Ishikawa (cell line): Measurements from ENCODE around the gene PPP1R1C.

Source experiments
- CEBPB ChIP-seq: IDR thresholded peaks from 2 replicates; pipeline ENCODE4 v1.6.1; 2012
- CREB1 ChIP-seq: IDR thresholded peaks from 2 replicates; pipeline ENCODE4 v1.6.1; 2012; ENCODE audit warnings: low read depth
- EGR1 ChIP-seq: IDR thresholded peaks from 2 replicates; pipeline ENCODE4 v1.6.1; 2012
- EP300 ChIP-seq: IDR thresholded peaks from 2 replicates; pipeline ENCODE4 v1.6.1; 2012; ENCODE audit warnings: borderline replicate concordance
- FOXM1 ChIP-seq: IDR thresholded peaks from 2 replicates; pipeline ENCODE4 v1.6.1; 2012; ENCODE audit warnings: low read depth, borderline replicate concordance
- MAX ChIP-seq: IDR thresholded peaks from 2 replicates; pipeline ENCODE4 v1.6.1; 2012
- NFIC ChIP-seq: IDR thresholded peaks from 2 replicates; pipeline ENCODE4 v1.6.1; 2012
- RAD21 ChIP-seq: IDR thresholded peaks from 2 replicates; pipeline ENCODE4 v1.6.1; 2012; ENCODE audit warnings: low read depth
- REST ChIP-seq: IDR thresholded peaks from 2 replicates; pipeline ENCODE4 v1.6.1; 2012; ENCODE audit warnings: low read depth, mild to moderate bottlenecking
- TAF1 ChIP-seq: IDR thresholded peaks from 2 replicates; pipeline ENCODE4 v1.6.1; 2012; ENCODE audit warnings: low read depth, mild to moderate bottlenecking
- TCF12 ChIP-seq: IDR thresholded peaks from 2 replicates; pipeline ENCODE4 v1.6.1; 2012; ENCODE audit warnings: low read depth
- TEAD4 ChIP-seq: IDR thresholded peaks from 2 replicates; pipeline ENCODE4 v1.6.1; 2012
- USF1 ChIP-seq: IDR thresholded peaks from 2 replicates; pipeline ENCODE4 v1.6.1; 2012
- YY1 ChIP-seq: IDR thresholded peaks from 2 replicates; pipeline ENCODE4 v1.6.1; 2012; ENCODE audit warnings: low read depth
- ZBTB7A ChIP-seq: IDR thresholded peaks from 2 replicates; pipeline ENCODE4 v1.6.1; 2012; ENCODE audit warnings: low read depth

Gene PPP1R1C

GRCh38 chr2:181989099-181989498 lies 3.4 kb downstream of the PPP1R1C start:
- TF ChIP-seq NFIC (no peak), ZBTB7A (no peak), CEBPB (no peak), CREB1 (no peak), TCF12 (no peak)

- TF ChIP-seq CEBPB (no peak), TAF1 (no peak), REST (no peak), RAD21 (no peak), FOXM1 (no peak), YY1 (no peak), EP300 (no peak)
Measured at GRCh38 chr2:181991171-181991885, 5.7 kb downstream of the PPP1R1C start.

- TF ChIP-seq RAD21 = no peak
- TF ChIP-seq NFIC = no peak
- TF ChIP-seq TEAD4 = no peak
- TF ChIP-seq EGR1 = no peak
- TF ChIP-seq TAF1 = no peak
- TF ChIP-seq USF1 = no peak
- no peak for TF ChIP-seq YY1
- no peak for TF ChIP-seq CREB1
- no peak for TF ChIP-seq EP300
- no peak for TF ChIP-seq CEBPB
- no peak for TF ChIP-seq REST
- TF ChIP-seq ZBTB7A = no peak
- TF ChIP-seq MAX = no peak
- TF ChIP-seq FOXM1 = no peak
- TF ChIP-seq TCF12 = no peak
Measured at GRCh38 chr2:181992776-181993175, 7.1 kb downstream of the PPP1R1C start.

DNA sequence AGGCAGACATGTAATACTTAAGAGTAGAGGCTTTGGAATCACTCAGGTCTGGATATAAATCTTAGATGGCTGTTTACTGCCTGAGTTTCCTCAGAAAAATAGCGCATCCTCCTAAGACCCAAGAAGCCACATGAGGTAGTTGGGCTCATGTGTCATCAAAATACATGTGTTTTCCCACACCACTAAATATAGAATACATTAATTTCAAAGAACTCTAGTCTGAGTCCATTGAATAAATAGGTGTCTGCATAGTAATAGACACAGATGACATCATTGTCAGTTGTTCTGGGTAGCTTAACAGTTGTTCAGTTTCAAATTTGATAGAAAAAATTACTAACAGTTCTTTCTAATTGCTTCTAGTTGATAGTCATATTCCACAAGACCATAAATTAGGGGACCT lies 9.6 kb downstream of the PPP1R1C start:
- TF ChIP-seq REST (no peak), FOXM1 (no peak), USF1 (no peak), ZBTB7A (no peak), CREB1 (no peak), MAX (no peak), EGR1 (no peak), YY1 (no peak), RAD21 (no peak), TAF1 (no peak), TEAD4 (no peak), EP300 (no peak), TCF12 (no peak), CEBPB (no peak), NFIC (no peak)
